NCI-H1105 treated with DMSO at 0.1 percent for 48 hours (cell line): ENCODE data around the gene RPUSD3.

ENCODE experiments used
- DNase-seq: peaks from one replicate; lab custom pipeline; 2025; lab: John Stamatoyannopoulos, UW

Gene RPUSD3

DNA sequence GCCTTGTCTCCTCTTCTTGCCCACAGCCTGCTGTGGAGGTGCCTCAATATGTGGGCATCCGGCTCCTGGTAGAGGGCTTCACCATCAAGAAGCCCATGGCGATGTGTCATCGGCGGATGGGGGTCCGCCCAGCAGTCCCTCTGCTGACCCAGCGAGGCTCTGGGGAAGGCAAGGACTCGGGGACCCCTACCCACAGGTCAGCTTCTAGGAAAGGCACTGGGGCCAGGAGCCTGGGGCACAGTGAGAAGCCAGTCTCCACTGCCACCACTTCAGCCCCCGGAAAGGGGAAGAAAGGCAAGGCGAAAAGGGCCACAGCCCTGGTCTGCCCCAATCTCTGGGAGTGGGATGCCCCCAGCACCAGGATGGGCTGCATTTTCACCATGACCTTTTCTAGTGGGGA, 10.7 kb downstream of the RPUSD3 start:
- no peak for DNase-seq

DNA sequence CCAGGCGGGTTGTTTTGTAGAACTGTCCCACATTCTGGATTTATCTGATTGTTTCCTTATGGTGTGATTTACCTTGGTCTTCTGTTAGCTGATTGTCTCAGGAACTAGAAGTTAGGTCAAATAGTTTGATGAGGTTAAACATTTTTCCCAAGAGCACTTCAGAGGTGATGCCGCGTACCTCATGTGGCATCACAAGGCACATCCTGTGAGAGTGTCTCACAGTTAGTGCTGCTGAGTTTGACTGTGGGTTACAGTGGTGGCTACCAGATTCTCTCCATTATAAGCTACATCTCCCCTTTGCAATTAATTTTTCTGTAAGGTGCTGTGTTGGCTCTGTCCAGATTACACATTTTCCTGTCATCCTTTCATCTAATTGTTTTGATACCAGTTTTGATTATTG, 12.6 kb downstream of the RPUSD3 start:
- no peak for DNase-seq

DNA sequence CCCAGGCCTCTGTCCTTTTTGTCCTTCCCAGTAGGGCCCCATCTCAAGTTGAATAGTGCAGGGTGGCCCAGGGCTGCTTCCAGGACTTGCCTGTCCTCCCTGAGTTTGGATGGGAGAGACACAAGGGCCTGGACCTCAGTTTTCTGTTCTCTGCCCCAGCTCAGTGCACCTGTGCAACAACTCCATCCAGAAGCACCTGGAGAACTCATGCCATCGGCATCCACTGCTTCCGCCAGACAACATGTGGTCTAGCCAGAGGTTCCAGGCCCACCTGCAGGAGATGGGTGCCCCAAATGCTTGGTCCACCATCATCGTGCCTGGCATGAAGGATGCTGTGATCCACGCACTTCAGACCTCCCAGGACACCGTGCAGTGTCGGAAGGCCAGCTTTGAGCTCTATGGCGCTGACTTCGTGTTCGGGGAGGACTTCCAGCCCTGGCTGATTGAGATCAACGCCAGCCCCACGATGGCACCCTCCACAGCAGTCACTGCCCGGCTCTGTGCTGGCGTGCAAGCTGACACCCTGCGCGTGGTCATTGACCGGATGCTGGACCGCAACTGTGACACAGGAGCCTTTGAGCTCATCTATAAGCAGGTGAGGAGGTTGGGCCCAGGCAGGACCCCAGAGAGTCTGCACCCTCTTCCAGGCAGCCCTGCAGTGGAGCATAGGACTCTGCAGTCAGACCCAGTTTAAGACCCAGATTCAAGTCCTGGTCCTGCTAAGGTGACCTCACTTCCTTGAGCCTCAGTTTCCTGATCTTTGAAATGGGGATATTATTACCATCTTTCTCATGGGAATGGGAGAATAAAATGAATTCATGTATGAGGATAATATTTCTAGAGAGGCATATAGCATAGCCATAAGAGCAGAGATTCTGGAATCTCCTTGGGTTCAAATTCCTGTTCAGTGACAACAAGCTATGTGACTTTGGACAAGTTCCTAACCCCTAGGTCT, 14.7 kb downstream of the RPUSD3 start:
- no peak for DNase-seq

DNA sequence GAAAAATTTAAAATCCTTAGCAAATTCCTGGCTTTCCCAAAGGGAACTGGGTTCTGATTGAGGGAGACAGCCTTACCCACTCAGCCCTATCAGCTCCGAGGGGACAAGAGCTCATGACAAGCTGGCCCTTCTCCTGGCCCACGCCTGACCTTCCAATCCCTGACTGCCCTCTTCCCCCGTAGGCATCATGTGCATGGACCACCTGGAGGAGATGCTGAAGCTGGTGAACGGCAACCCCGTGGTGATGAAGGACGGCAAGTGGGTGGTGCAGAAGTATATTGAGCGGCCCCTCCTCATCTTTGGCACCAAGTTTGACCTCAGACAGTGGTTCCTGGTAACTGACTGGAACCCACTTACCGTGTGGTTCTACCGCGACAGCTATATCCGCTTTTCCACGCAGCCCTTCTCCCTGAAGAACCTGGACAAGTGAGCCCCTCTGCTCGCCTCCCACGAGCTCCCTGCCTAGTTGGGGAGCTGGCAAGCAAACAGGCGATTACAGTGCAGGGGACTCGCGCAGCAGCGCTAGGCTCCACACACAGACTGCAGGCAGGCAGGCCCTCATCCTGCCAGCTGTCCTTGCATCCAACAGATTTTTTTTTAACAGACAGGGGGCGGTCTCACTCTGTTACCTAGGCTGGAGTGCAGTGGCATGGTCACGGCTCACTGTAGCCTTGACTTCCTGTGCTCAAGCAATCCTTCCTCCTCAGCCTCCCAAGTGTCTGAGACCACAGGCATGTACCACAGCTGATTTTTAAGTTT, 16.8 kb downstream of the RPUSD3 start:
- DNase-seq, result no peak

DNA sequence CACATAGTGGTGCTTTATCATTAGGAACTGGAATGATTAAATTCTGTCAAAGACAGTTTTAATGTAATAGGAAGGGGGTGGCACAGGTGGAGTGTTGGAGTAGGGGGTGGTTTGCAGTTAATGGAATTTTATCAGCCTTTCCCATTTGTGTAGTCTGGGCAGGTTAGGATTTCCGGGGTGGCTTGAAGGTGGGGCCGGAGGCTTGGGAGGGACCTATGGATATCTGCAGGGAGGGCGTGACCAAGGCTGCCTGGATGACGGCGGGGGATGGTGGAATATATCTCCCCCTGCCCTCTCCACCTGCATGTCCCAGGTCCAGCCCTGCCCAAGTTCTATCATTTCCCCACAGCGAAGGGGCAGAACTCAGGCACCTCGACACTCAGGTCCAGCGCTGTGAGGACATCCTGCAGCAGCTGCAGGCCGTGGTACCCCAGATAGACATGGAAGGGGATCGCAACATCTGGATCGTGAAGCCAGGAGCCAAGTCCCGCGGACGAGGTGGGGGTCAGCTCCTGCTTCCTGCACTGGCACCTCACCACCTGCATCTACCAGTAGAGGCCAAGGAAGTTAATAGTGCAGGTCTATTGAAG, 18.3 kb downstream of the RPUSD3 start:
- DNase-seq, result no peak

DNA sequence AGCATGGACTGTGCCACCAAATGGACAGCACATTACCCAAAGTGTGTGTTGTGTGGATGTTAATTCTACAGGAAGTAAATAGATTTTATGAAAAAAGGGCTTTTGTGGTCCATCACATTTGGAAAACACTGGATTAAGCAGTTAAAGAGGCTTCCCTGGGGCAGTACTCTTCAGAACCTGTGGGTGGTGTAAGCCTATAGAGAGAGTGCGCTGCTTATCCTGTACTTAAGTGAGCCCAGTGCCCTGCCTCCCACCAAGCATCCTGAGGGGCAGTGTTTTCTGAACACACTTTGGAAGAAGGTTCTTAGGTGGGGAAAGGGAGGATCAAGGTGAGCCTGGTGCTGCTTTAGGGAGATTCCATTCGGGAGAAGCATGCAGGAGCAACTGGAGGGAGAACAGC, 22.9 kb downstream of the RPUSD3 start:
- no peak for DNase-seq

DNA sequence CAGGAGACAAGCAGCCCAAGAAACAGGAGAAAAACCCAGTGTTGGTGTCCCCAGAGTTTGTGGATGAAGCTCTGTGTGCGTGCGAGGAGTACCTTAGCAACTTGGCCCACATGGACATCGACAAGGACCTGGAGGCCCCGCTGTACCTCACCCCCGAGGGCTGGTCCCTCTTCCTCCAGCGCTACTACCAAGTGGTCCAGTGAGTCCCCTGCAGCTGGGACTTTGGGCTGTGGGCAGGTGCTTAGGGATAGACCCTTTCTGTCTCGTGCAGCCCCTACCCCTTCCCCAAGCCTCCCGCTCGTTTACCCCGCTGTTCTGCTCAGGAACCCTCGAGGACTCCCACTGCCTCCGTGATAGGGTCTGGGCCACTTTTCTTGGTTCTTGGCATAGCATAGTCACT, 23.3 kb downstream of the RPUSD3 start:
- no peak for DNase-seq

DNA sequence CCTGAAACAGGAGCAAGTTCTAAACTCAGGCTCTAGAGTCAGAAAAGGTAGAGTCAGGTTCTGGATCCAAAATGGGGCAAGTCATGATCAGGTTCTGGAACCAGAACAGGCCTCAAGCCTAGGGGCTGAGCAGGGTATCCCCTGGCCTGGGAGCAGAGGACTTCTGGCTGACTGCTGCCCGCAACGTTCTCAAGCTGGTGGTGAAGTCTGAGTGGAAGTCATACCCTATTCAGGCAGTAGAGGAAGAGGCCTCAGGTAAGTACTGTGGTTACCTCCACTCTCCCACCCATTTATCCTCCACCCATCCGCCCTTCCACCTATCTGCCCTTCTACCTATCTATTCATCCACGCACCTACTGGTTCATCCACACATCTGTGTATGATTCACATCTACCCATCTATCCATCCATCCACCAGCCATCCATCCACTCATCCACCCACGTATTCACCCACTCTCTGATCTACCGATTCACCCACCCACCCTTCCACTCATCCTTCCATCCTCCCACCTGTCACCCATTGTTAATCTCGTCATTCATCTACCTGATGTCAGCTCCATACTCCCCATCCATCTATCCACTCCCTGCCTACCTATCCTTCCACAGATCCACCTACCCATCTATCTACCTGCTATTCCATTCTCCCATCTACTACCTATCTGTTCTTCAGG, 25.0 kb downstream of the RPUSD3 start:
- DNase-seq, result no peak

DNA sequence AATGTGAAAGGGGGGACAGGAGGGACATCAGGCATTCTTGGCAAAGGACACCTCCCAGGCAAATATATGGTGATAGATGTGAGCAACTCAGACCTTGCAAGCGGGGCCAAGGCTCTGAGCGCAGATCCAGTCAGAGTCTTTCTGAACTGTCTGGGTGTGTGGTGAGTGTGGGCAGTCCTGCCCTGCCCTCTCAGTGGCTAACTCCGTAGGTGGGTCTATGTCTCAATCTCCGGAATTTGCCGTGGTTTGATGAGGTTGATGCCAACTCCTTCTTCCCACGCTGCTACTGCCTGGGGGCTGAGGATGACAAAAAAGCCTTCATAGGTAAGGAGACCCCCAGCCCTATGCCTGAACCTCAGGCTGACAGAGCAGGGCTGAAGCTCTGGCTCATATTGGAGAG, 26.4 kb downstream of the RPUSD3 start:
- DNase-seq, result no peak

DNA sequence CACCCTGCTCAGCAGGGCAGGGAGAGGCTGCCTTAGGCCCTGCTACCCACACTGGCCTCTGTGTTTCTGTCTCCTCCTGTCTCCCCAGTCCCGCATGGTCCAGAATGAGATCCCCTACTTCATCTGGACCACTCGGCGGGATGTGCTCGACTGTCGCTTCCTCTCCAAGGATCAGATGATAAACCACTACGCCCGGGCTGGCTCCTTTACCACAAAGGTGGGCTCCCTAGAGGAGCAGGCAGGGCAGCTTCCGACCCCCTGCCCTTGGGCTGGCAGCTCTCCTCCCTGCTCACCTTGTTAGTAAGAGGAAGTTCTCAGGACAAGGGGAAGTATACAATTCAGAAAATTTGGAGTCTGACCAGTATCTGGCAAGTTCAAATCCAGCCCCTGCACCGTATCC, 27.8 kb downstream of the RPUSD3 start:
- DNase-seq, result no peak

DNA sequence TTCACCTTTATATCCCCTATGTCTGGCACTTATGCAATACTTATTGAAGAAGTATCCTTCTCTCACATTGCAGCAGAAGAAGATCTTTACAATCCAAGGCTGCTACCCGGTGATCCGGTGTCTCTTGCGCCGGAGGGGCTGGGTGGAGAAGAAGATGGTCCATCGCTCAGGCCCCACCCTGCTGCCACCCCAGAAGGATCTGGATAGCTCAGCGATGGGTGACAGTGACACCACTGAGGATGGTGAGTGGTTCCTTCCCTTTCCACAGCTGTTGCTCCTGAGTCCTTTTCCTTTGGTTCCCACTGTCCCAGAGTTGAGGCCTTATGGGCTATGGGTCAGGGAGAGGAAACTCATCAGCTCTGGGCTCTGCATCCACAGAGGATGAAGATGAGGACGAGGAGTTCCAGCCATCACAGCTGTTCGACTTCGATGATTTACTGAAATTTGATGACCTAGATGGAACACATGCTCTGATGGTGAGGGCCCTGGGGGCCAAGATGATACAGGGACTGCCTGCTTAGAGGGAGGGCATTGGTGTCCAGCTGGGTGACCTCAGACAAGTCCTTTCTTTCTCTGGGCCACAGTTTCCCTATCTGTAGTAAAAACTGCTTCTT, 30.8 kb downstream of the RPUSD3 start:
- no peak for DNase-seq

DNA sequence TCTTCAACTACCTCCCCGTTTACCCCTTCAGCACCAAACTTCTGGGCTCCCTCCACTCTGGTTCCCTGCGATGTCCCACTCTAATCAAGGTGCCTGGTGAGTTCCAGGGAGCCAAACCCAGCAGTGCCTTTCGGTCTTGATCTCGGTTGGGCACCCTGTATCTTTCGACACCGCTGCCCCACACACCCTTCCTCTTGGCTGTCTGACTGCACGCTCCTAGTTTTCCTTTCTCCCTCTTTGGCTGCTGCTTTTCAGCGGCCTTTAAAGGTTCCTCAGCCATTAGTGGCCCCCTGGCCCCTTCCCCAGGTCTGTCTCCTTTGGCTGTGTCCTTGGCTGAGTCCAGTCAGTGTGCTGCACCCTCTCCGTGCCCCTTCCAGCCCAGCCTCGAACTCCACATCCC, 33.0 kb downstream of the RPUSD3 start:
- DNase-seq, result no peak

DNA sequence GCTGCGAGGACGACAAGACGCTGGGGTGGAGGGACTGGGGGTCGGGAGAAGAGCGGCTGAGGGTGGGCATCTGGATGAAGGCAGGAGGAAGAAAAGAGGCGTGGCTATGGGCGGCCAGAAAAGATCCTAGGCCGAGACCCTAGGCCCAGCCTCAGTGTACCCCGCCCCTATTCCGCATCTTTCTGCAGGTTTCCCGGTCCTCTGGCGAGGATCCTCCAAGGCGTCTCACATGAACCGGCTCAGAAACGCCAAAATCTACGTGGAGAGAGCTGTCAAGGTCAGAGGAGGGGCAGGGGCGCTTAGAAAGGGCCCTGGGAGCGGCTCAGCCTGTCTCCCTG, 33.4 kb downstream of the RPUSD3 start:
- DNase-seq, result no peak

DNA sequence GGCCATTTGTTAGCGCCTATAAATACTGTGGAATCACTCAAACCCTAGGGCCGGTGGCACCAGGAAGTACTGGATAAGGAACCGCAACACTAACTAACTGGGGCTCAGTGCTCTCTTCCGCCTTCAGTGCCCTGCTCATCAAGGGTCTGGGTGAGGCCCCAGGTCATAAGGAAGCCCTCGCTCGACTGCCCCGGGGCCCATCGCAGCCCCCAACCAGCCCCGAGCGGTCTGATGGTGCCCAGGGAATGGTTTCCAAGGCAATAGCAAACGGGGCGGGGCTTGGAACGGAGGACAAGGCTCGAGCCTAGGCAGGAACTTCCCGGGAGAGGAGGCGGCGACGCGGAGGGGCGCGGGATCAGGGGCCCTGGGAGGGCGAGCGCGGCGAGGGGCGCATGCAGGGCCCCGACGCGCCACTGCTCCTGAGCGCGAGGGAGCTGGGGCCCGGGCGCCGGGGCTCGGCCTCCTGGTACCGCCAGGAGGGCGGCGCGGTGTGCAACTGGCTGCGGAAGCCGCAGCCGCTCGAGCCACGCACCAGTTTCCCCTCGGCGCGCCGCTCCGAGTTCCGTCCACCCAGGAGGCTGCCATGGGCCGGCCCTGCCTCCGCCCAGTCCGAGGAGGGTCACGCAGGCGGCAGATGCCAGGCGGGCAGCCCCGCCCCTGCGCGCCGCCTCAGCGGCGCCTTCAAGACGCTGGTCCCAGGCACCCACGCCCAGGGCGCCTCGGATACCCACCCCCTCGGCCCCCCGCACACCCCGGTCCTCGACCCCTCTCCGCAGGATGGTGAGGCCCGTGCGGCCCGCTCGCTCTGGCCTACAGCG, 34.0 kb downstream of the RPUSD3 start, which contains the start of gene TTLL3:
TSS of gene TTLL3 (plus strand) at position 648 of the 818 bp plus-strand sequence. CDS start 400 bp downstream, outside the sequence.
- DNase-seq, result peak; percentile 59

DNA sequence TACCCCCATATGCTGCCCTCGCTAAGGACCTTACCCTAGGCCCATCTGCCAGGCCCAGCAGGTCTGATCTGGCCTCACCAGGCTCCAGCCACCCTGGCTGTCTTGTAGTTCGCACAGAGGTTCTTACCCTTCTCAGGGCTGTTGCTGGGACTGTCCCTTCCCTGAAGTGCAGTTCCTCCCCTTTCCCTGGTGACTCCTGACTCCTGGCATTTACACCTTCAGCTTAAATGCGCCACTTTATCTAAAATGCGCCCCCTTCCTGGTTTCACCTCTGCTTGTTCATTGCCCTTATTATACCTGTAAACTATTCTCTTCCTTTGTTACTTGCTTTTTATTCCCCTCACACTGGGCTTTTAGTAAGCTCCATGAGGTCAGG, 34.6 kb downstream of the RPUSD3 start:
- DNase-seq, result no peak

DNA sequence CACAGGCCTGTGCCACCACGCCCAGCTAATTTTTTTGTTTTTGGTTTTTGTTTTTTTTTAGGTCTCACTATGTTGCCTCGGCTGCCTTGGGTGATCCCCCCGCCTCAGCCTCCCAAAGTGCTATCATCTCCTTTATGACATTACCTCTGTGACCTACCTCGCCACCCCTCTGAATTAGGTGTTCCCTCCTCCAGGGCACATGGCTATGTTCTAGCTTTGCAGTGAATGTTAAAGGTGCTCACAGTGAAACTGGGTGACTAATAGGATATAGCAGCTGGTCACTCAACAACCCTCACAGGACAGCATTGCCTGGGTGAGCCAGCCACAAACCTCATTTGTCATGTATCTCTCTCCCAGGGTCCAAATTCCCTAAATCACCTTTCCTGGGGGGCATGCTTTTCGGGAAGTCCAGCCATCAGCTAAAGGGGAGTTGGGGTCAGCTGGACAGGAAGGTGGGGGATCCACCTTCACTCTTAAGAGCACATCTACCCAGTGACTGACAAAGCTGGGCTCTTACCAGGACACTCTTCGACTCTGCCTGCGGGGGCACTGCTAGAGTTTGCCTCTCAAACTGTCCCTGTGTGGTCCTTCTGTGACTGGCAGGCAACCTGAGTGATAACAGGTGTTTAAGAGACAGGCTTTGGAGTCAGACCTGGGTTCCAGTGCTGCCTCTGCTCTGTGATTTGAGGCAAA, 35.3 kb downstream of the RPUSD3 start:
- DNase-seq, result peak; percentile 33

DNA sequence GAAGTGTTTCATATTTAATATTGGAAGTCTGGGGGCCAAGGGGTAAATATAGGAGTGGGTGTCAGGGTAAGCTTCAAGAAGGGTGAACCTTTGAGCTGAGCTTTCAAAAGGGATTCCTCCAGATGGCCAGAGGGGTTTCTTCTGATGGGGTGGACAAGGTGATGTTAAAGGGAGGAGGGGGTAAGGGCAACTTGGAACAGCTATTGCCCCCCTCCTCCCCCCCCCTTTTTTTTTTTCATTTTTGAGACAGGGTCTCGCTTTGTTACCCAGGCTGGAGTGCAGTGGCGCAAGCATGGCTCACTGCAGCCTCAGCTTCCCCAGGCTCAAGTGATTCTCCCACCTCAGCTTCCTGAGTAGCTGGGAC, 35.8 kb downstream of the RPUSD3 start:
- DNase-seq, result no peak

DNA sequence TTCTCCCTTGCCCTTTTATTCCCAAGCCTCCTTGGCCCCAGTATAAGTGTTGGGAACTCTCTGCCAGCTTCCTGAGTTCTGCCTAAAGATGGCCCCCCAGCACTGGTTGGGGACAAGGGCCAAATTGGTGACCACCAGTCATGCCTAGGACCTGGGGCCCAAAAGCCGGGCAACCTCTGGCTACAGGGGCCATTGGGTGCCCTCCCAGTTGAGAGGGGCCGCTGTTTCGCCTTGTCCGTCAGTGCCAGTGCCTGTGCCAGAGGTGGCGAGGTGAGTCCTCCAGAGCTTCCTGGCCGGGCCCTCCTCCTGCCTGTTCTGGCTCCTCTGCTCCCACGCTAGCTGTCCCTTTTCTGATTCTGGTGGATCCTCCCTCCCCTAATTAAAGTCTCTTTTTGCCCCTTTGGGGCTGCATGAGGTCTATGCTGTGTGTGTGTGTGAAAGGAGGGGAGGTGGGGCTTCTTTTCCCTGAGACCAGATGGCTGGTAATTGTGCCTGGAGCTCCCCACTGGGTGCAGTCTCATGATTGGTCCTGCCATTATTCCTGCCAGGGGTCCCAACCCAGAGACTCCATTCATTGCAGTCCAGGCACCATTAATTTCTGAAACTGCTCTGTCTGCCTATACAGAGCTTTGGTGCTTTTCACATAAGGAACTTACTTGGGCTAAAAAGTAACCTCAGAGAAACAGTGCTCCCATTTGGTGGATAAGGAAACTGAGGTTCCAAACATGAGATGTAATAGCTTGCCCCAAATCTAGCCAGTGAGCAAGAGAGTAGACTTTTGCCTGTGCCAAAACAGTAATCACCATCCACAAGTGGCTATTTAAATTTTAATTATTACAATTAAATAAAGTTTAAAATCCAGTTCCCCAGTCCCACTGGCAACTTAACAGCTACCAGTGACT, 36.9 kb downstream of the RPUSD3 start:
- no peak for DNase-seq

DNA sequence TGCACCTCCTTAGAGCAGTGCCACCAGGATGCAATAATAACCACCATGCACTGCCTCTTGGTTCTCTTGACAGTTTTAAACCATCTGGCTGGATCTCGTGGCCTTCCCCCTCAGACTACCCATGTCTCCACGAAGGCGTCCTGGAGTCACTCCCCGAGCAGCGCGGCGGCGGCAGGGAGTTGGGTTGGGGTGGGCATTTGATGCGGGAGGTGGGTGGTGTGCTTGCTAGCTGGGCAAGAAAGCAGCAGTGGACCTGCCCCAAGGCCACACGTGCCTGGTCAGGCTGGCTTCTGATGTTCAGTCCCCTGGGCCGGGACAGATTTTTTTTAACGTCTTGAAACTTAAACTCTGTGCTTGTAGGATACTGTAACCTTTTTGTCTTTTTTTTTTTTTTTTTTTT, 37.7 kb downstream of the RPUSD3 start:
- no peak for DNase-seq
